Measurements from ENCODE around the gene RAB10.
A peak's percentile ranks its signal among the peaks of the same experiment; 100 is the strongest.
"Not testable (repeated sequence)": the region's sequence is repeated elsewhere in the genome, so short reads cannot be mapped to it uniquely, and the experiment has no call there.

The RAB10 gene

GRCh38 chr2:26016706-26017045 is 17.2 kb upstream of the RAB10 start:
- not testable (repeated sequence) for DNase-seq

DNA sequence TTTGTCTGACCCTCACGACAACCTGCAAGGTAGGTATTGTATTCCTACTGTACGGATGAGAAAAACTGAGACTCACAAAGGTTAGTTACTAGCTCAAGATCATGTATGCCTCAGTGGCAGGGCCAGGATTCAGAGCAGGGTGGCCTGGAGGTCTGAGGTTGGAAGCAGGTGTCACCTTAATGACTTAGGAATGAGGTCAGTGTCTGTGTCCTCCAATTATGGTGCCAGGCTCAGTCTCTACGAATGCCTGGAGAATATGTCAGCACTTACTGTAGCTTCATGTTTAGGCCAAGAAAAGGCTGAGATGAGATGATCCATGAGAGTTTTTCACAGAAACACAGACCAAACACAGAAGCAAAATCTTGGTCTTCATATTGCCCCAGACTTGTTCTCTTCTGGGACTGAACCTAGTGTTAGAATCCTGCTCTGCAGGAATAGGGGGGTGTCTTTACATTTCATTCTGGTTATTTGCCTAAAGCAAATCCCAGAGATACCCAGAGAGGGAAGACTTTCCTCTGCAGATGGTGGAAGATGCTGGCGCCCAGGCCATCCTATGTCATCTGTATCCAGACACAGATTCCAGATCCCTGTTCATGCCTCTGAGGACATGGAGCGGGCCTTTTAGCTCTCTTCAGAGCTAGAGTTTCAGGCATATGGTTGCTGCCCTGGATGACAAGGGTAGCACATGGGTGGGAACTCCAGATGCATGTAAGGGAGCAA is 16.3 kb upstream of the RAB10 start:
- DNase-seq = no peak

DNA sequence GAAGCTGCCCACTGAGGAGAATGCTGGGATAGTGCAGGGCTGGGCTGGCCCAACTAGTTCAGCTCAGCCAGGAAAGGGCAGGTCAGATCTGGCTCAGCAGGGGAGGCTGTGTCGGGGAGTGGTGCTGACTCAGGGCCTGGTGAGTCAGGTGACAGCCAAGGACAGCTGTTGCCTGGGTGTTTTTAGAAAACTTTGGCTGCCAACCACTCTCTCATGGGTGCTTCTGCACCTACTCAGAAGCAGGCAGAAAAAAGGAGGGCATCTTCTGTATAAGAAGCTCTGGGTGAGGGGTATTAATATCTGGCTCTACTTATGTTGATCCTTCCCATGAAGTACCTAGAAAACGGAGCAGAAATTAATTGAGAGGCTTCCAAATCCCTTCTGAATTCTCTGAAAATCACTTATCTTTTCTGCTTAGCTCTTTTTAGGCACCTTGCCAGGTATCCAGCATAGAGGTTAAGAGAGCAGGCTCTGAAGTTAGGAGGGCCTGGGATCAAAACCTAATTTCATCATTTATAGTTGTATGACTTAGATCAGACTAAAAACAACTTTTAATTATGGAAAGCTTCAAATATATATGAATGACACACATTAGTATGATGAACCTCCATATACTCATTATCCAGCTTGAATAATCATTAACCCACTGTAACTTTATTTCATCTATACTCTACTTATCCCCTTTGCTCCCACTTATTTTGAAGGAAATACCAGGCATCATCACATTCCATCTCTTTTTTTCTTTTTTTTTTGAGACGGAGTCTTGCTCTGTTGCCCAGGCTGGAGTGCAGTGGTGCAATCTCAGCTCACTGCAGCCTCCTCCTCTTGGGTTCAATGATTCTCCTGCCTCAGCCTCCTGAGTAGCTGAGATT is 15.5 kb upstream of the RAB10 start:
- DNase-seq = peak; percentile 8

GRCh38 chr2:26020231-26020640 is 13.6 kb upstream of the RAB10 start:
- no peak for DNase-seq

- DNase-seq = no peak
These were observed 9.6 kb upstream of the RAB10 start for GRCh38 chr2:26024260-26024659.

- DNase-seq = no peak
These were observed 8.4 kb upstream of the RAB10 start for GRCh38 chr2:26025509-26025908.

- DNase-seq = not testable (repeated sequence)
These were observed 5.8 kb upstream of the RAB10 start for GRCh38 chr2:26028083-26028482.

DNA sequence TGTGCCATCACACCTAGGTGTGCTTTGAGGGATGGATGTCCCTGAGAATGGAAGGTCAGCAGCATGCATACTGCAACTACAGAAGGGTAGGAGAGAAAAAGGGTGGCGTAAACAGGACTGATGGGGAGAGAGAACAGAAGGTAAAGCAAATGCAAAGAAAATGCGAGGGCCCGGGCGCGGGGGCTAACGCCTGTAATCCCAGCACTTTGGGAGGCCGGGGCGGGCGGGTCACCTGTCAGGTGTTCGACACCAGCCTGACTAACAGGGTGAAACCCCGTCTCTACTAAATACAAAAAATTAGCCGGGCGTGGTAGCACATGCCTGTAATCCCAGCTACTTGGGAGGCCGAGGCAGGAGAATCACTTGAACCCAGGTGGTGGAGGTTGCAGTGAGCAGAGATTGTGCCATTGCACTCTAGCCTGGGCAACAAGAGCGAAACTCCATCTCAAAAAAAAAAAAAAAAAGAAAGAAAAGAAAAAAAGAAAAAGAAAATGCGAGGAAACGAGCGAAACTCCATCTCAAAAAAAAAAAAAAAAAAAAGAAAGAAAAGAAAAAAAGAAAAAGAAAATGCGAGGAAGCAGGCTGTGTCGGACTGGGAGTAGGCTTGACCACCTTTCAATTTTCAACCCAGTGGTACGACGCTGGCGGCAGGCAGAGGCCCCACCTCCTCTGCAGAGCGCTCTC is 1.2 kb upstream of the RAB10 start:
- not testable (repeated sequence) for DNase-seq

- no peak for DNase-seq
These were observed 540 bp upstream of the RAB10 start for GRCh38 chr2:26033270-26033817.

- no peak for DNase-seq
These were observed 731 bp downstream of the RAB10 start for GRCh38 chr2:26034637-26034992.

- DNase-seq = no peak
These were observed 1.3 kb downstream of the RAB10 start for GRCh38 chr2:26035090-26035743.

GRCh38 chr2:26039603-26040323 is 5.9 kb downstream of the RAB10 start:
- no peak for DNase-seq

DNA sequence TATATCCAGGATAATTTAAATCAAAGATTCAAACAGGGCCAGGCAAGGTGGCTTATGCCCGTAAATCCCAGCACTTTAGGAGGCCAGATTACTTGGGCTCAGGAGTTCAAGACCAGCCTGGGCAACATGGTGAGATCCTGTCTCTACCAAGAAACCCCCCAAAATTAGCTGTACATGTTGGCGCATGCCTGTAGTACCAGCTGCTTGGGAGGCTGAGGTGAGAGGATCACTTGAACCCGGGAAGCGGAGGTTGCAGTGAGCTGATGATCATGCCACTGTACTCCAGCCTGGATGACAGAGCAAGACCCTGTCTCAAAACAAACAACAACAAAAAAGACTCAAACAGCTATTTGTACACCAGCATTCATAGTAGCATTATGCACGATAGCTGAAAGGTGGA is 9.2 kb downstream of the RAB10 start:
- DNase-seq = no peak

DNA sequence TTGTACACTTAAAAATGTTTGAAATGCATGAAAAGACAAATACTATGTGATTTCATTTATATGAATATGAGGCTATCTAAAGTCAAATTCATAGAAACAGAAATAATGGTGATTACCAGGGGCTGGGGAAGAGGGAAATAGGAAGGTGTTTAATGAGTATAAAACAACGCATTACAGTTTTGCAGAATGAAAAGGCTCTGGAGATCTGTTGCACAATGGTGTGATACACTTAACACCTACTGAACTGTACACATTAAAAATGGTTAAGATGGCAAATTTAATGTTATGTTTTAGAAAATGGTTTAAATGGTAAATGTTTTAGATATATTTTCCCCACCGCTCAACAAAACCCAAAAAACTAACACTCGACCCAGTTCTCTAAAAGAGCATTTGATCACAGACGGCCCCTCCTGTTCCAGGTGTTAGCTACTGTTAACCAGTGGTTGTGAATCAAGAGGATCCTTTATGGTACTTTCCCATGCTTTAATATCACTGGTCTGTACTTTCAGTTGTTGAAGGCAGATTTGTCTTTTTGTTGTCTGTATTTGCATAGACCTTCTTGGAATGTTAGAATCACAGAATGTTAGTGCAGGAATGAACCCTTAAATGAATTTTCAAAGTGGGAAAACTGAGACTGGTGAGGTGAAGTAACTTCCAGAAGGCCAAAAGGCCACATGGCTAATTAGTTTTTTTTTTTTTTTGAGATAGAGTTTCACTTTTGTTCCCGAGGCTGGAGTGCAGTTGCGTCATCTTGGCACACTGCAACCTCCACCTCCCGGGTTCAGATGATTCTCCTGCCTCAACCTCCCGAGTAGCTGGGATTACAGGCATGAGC is 10.2 kb downstream of the RAB10 start:
- no peak for DNase-seq

- no peak for DNase-seq
These were observed 14.9 kb downstream of the RAB10 start for GRCh38 chr2:26048791-26049190.

- no peak for DNase-seq
These were observed 15.8 kb downstream of the RAB10 start for GRCh38 chr2:26049641-26050040.

- DNase-seq = no peak
These were observed 18.9 kb downstream of the RAB10 start for GRCh38 chr2:26052740-26053139.

- no peak for DNase-seq
These were observed 20.9 kb downstream of the RAB10 start for GRCh38 chr2:26054598-26055348.

DNA sequence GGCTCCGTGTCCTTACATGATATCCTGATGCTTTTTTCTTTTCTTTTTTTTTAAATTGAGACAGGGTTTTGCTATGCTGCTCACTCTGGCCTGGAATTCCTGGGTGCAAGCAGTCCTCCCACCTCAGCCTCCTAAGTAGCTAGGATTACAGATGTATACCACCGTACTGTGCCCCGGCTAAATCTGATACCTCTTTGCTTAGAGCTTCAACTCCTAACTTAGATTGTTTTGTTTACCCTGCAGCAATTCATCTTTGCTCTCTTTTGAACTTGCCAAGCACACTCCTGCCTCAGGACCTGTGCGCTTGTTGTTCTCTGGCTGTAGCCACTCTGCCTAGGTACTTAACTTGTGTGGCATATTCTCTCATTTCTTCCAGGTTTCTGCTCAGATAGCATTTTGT is 24.5 kb downstream of the RAB10 start:
- no peak for DNase-seq

DNA sequence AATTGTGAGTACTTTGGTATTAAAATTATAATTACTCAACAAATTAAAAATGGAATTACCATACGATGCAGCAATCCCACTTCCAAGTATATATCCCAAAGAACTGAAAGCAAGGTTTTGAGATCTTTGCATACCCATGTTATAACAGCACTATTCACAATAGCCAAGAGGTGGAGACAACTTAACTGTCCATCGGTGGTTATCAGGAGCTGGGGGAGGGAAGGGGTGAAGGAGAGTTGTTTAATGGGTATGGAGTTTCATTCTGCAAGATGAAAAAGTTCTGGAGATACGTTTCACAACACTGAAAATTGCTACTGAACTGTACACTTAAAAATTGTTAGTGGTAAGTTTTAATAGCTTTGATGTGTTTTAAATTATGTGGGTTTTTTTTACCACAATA is 25.7 kb downstream of the RAB10 start:
- DNase-seq = no peak

DNA sequence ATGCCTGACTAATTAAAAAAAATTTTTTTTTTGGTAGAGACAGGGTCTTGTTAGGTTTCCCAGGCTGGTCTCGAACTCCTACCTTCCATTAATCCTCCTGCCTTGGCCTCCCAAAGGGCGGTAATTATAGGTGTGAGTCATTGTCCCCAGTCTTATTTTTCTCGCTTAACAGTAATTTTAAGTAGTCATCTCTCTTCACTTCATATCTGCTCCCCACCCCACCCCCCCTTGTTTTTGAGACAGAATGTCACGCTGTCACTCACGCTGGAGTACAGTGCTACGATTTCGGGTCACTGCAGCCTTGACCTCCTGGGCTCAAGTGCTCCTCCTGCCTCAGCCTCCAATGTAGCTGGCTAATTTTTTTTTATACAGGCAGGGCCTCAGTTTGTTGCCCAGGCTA is 27.7 kb downstream of the RAB10 start:
- no peak for DNase-seq

Measured in stimulated activated CD4-positive, alpha-beta T cell treated with anti-CD3 and anti-CD28 coated beads, Interleukin-12 subunit alpha, Interleukin-12 subunit beta, amount 100 ng/mL, for 4 hours (primary cell).